ENCODE measurements around the gene FAM222B.
"Not testable (repeated sequence)": the region's sequence is repeated elsewhere in the genome, so short reads cannot be mapped to it uniquely, and the experiment has no call there.

FAM222B gene

DNA sequence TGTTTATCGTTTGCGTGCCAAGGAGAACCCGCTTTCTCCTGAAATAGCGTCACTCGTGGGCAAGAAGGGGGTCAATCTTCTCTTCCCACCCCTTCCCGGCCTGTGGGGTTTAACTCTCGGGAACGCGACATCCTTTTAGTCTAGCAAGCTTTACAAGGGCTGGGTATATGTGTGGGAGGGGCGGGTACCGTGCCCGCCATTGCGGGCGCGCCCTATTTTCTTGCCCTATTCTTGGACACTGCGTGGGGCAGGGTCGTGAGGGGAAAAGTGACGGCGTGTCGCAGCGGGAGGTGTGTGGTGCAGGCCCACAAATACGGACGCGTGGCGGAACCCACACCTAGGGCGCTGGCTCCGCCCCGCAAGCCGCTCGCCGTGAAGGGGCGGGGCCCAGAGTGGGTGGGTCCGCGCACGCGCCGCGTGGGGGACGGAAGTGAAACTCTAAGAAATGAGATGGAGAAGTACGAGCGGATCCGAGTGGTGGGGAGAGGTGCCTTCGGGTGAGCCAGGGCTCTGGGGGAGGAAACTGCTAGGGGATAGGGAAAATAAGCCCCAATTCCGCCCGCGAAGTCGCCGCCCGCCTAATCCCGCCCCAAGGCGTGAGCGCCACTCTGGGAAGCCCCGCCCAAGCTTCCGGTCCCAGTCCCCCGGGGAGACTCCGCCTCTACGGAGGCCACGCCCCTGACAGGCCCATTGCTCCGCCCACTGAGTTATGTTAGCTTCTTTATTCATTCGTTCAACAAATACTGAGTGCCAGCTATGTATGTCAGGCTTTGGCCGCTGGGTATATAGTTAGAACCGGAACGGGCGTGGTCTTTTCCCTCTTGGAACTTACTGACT, 114.0 kb downstream of the FAM222B start, which contains the start of gene NEK8:
NEK8 (plus strand) TSS at position 425 of the 837 bp plus-strand sequence; CDS start at position 451, 26 bp downstream.
- DNase-seq (ENCODE audit: low read depth in 2 of 2): peak; percentile 93 to 96

- DNase-seq (ENCODE audit: low read depth in 2 of 2): peak; percentile 82 to 85
Observed at GRCh38 chr17:28726627-28727491, 115.7 kb downstream of the FAM222B start.

DNA sequence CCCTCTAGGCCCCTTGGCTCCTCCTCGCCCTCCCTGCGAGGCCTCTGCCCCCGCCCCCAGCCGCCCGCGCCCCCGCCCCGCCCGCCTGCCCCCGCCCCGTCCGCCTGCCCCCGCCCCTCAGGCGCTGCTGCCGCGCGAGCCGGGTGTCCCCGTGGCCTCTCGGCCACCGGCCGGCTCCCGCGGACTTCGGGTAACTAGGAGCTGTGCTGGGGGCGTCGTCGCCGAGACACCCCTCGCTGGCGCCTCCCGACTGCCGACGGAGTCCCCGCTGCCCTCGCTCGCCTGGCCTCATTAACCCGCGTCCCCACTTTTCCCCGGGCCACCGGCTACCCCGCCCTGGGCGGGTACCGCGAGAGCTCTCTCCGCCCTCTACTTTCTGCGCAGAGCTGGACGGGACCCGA, 116.4 kb downstream of the FAM222B start, which contains the start of gene TLCD1:
TLCD1 (minus strand) TSS at position 8 of the 401 bp plus-strand sequence. CDS start 136 bp downstream, outside the sequence.
- DNase-seq (ENCODE audit: low read depth in 2 of 2): peak in 1 of 2 donors; percentile 57

- DNase-seq (ENCODE audit: low read depth in 2 of 2): no peak
Observed at GRCh38 chr17:28725660-28726225, 116.8 kb downstream of the FAM222B start.

- DNase-seq (ENCODE audit: low read depth in 2 of 2): no peak
Observed at GRCh38 chr17:28725166-28725659, 117.4 kb downstream of the FAM222B start.

DNA sequence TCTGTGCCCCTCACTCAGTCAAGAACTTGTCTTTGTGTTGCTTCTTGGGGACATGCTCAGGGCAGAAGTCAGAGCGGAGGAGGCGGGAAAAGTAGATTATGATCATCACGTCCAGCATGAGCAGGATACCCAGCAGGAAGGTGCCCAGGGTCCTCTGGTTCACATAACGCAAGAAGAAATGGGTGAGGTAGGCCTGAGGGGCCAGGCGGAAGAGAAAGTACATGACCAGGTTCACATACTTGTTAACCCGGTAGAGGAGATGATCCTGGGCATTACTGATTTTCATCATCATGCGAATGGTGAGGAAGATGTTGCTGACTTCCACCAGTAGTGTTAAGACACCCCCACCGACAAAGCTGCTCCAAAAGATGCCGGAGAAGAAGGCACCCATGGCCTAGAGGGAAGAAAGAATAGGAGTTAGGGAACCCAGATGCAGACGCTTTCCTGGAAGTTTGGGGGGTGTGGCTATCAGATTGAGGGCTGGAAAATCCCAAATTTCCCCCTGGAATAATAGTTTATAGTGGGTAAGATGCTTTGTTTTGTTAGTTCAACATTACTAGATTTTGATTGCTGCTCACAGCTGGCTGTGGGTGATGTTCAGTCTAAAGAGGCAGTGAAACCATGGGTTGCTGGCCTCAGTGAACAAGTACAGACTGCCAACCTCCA, 118.0 kb downstream of the FAM222B start:
- no peak for DNase-seq (ENCODE audit: low read depth in 2 of 2)

DNA sequence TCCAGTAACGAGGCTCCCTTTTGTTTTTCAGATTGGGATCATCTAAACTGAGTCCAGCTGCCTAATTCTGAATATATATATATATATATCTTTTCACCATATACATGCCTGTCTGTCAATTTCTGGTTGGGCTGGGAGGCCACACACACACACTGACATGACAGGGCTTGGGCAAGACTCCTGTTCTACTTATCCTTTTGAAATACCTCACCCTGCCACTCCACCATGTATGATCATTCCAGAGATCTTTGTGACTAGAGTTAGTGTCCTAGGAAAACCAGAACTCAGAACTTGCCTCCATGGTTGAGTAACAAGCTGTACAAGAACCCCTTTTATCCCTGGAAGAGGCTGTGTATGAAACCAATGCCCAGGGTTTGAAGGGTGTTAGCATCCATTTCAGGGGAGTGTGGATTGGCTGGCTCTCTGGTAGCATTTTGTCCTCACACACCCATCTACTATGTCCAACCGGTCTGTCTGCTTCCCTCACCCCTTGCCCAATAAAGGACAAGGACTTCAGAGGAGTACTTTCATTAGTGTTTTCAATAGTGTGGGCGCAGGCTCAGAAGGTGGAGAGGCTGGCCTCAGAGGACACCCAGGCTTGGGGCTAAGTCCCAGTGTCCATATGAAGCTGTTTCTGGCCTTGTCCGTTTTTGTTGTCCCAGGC, 118.6 kb downstream of the FAM222B start:
- not testable (repeated sequence) for DNase-seq (ENCODE audit: low read depth in 2 of 2)

DNA sequence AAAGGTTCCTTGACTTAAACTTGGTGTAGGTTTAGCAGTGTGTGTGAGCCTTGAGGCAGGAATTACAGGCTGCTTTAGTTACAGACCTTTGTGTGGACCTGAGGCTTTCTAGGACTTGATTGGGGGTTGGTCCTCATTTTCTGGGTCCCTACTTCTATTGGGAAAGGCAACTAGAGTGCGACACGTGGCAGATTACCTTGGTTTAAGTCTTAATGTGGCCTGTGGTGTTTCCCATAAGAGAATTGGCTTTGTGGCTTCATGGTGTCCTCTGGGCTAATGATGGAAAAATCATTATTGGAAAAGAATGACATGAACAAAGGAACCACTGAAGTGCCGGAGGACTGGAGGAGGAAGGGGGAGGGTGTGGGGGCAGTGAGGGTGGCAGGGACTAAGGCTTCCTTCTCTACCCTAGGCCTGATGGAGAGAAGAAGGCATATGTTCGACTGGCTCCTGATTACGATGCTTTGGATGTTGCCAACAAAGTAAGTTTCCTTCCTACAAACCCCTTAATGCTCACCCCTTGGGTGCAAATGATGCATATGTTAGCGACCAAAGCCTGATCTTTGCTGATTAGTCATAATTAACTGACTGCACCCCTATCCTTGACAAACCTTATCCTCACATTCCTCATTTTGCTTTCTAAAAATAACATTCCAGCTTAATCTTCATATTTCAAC, 119.3 kb downstream of the FAM222B start:
- DNase-seq (ENCODE audit: low read depth in 2 of 2): no peak

DNA sequence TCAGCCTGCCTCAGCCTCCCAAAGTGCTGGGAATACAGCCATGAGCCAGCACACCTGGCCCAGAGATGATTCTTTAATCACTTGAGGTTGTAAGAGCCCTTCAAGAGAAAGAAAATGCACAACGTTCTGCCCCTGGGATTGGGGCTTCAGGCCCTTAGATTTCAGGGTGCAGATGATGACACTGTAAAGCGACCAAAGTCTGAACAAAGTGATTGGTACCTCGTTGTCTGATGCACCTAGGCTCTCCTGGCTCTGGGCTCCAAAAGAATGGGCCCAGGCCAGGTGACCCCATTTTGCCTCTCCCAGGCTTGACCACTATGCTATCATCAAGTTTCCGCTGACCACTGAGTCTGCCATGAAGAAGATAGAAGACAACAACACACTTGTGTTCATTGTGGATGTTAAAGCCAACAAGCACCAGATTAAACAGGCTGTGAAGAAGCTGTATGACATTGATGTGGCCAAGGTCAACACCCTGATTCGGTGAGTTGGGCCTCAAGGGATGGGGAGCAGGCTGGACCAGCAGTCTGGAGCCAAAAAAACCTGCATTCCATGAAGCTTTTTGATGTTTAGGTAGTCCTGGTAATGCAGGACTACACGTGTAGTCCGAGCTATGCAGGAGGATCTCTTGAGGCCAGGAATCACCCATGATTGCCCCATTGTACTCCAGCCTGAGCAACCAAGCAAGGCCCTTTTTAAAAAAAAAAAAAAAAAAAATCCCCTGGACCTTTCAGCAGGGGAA, 120.0 kb downstream of the FAM222B start:
- no peak for DNase-seq (ENCODE audit: low read depth in 2 of 2)

GRCh38 chr17:28720997-28721329, 121.6 kb downstream of the FAM222B start:
- not testable (repeated sequence) for DNase-seq (ENCODE audit: low read depth in 2 of 2)

DNA sequence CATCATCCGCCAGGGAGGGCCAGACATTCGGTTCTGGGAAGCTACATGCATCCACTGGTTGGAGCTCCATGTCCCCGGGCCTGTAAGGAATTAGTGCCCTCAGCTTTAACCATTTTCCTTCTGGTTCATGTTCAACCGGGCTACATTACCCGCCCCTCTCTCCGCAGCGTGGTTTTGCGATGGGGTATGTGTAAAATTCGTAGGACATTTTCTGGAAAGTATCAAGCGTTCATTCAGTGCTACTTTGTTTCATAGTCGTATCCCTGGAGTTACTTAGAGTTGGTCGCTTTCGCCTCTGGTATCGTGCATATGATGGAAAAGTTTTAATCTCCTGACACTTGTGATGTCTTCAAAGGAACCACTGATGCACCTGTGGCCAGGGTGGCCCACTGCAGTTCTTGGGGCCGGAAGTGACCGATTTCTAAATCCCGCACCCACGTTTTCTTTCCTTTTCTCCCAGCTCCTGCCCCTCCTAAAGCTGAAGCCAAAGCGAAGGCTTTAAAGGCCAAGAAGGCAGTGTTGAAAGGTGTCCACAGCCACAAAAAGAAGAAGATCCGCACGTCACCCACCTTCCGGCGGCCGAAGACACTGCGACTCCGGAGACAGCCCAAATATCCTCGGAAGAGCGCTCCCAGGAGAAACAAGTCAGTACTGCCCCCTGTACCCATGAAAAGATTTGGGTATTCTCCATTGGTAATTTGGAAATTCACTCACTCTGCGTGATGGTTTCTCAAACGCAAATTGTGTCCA, 122.2 kb downstream of the FAM222B start:
- peak in 1 of 2 donors; percentile 51 for DNase-seq (ENCODE audit: low read depth in 2 of 2)

GRCh38 chr17:28719021-28719433, 123.6 kb downstream of the FAM222B start:
- DNase-seq (ENCODE audit: low read depth in 2 of 2): no peak

DNA sequence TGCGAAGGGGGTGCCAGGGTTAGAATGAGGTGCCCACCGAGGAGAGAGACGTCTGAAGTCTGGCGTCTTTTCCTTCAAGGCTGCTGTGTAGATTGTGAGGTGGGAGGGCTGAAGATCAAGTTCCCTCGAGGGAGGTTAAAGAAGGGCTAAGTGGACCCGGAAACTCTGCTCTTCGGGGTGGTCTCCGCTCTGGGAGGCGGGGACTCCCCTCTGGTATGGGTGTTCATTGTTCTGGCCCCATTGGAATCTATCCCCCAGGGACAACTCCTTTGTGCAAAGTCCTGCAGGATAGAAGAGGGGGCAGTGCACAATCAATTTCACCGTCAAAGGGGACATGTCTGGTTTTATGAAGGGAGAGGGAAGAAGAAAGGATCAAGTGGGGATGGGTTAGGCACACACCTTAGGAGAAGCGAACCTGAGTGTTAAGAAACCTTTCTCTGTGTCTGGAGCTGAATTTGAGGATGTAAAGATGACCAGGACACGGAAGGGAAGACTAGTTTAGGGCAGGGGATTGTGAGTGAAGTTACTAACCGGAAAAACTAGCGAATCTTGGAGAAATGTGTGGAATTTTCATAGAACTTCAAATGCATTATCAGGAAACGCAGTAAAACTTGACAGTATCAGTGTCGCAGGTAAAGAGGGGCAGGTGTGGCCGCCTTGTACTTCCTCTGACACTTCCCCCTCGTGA, 124.1 kb downstream of the FAM222B start:
- DNase-seq (ENCODE audit: low read depth in 2 of 2): no peak

DNA sequence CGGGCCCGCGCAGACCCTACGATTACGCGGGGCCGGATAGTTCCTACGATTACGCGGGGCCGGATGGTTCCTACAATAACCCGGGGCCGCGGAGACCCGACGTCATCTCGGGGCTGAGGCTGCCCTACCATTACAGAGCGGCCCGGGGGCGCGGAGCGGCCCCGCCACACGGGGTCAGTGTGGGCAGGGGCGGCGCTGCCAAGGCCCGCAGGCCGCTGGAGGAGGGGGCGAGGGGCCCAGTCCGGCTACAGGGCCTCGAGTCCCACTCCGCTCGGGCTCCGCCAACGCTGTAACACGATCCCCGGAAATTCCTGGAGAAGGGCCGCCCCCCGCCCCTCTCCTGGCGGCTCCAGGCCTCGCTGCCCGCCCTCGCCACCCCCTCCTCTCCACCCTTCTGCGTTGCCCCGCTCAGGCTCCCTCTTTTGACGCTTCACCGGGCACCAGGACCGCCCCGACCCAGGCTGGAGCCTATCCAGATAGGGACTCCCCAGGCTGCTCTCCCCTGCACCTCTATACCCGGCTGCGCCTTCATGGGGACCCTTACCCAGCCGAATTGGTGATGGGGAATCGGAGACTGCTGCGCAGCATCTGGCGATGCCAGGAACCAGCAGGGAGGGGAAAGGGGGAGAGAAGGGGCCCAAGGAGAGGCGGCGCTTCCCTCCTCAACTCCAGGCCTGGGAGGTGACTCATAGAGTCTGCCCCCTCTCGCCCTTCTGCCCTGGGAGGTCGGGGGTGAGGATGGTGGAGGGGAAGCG, 124.8 kb downstream of the FAM222B start, which contains the start of gene RAB34:
RAB34 (minus strand) TSS at position 291 of the 755 bp plus-strand sequence. CDS start 602 bp downstream, outside the sequence.
- no peak for DNase-seq (ENCODE audit: low read depth in 2 of 2)

DNA sequence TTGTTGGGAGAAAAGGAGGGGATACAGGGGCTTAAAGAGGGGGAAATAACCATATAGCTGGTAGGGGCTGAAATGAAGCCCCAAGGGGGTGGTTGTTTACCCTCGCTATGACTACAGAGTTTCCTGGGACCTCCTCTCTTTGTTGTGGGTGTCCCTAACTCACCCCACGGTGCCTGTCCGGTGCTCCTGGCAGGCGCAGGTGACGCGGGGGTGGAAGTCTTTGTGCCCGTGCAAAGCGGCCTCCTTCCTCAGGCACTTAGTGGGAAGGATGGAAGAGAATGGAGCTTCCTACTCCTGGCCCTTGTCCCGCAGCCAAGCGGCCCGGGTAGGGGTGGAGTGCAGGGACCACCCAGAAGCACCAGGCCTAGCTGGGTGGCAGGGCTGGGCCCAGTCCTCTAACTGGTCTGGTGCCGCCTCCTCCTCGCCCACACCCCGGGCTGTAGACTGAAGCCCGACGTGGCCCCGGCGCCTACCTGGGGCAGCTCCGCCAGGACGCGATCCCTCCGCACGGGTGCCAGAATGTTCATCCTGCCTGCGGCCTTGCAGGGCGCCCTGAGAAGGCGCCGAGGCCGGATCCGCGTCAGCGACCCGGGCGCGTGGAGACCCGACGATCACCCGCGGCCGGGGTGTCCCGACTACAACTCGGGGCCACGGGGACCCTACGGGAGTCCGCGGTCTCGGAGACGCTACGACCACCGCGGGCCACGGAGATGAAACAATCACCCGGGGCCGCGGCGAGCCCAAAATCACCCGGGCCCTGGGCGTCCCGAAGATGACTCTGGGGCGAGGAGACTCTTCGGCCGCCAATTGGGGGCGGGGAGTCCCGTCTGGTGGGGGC, 125.6 kb downstream of the FAM222B start:
- DNase-seq (ENCODE audit: low read depth in 2 of 2): no peak

DNA sequence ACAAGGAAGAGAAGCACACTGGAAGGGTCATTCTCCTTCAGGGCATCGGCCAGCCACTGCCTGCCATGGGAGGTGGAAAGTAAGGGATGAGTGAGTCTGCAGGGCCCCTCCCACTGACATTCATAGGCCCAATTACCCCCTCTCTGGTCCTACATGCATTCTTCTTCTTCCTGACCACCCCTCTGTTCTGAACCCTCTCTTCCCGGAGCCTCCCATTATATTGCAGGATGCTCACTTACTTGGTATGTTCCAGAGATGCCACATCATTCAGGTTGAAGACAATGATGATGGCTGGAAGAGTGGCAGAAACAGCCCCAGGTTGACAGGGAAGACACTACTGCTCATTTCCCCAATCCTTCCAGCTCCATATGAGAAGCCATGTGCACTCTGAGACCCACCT, 127.4 kb downstream of the FAM222B start:
- no peak for DNase-seq (ENCODE audit: low read depth in 2 of 2)
